OCI-M2 (cell line): ENCODE data around the gene KIRREL3.

Experiments used
- DNase-seq: peaks from one replicate; lab custom pipeline; 2025; ENCODE audit not compliant: unreplicated experiment; lab: John Stamatoyannopoulos, UW

Gene KIRREL3

GRCh38 chr11:126459691-126460281, 540.8 kb downstream of the KIRREL3 start:
- no peak for DNase-seq

GRCh38 chr11:126457817-126458216, 542.8 kb downstream of the KIRREL3 start:
- no peak for DNase-seq

GRCh38 chr11:126456783-126457542, 543.6 kb downstream of the KIRREL3 start:
- DNase-seq, result no peak

- DNase-seq, result no peak
Observed at GRCh38 chr11:126456089-126456488, 544.5 kb downstream of the KIRREL3 start.

GRCh38 chr11:126452241-126453101, 548.1 kb downstream of the KIRREL3 start:
- no peak for DNase-seq

- DNase-seq, result no peak
Observed at GRCh38 chr11:126451211-126451802, 549.3 kb downstream of the KIRREL3 start.

GRCh38 chr11:126450806-126451205, 549.8 kb downstream of the KIRREL3 start:
- no peak for DNase-seq

- DNase-seq, result no peak
Observed at GRCh38 chr11:126450198-126450597, 550.4 kb downstream of the KIRREL3 start.

- no peak for DNase-seq
Observed at GRCh38 chr11:126446581-126446980, 554.0 kb downstream of the KIRREL3 start.

- no peak for DNase-seq
Observed at GRCh38 chr11:126444072-126444471, 556.5 kb downstream of the KIRREL3 start.

GRCh38 chr11:126443120-126443519, 557.5 kb downstream of the KIRREL3 start:
- DNase-seq, result no peak

GRCh38 chr11:126440792-126441514, 559.6 kb downstream of the KIRREL3 start:
- peak; percentile 15 for DNase-seq

GRCh38 chr11:126440276-126440675, 560.3 kb downstream of the KIRREL3 start:
- no peak for DNase-seq

GRCh38 chr11:126438691-126439090, 561.9 kb downstream of the KIRREL3 start:
- no peak for DNase-seq

- no peak for DNase-seq
Observed at GRCh38 chr11:126438272-126438671, 562.3 kb downstream of the KIRREL3 start.

- no peak for DNase-seq
Observed at GRCh38 chr11:126437731-126438130, 562.8 kb downstream of the KIRREL3 start.

- DNase-seq, result no peak
Observed at GRCh38 chr11:126436209-126436755, 564.3 kb downstream of the KIRREL3 start.

GRCh38 chr11:126434950-126435335, 565.6 kb downstream of the KIRREL3 start:
- DNase-seq, result no peak

GRCh38 chr11:126433989-126434949, 566.3 kb downstream of the KIRREL3 start:
- DNase-seq, result no peak
